Measurements from ENCODE around the gene FAM20C. TPM values are rescaled to one million over a fixed set of nuclear protein-coding genes. Genes with fewer than 3 reads are reported as not detected.
"Not testable (repeated sequence)": the region's sequence is repeated elsewhere in the genome, so short reads cannot be mapped to it uniquely, and the experiment has no call there.

FAM20C gene
- total RNA-seq, 1 donor from 2014 or later: 37.3 TPM

DNA sequence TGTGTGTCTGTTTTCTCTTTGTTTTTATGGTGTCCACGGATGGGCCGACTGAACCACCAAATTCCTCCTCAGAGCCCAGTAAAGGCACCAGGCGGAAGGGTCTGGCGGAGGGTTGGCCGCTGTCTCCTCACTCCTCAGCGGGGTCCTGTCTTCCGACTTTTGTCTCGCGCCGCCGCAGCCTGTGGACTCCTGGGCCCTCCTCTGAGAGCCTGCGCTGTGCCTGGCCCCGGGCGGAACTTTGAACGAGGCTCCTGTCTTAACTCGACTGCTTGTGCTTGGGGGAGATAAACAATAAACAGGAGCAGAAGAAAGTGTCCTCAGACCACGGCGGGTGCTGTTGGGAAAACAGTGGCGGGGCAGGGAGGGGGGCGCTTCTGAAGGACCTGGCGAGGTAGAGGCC is 2.2 kb upstream of the FAM20C start:
- DNase-seq (ENCODE audit: low read depth): no peak

DNA sequence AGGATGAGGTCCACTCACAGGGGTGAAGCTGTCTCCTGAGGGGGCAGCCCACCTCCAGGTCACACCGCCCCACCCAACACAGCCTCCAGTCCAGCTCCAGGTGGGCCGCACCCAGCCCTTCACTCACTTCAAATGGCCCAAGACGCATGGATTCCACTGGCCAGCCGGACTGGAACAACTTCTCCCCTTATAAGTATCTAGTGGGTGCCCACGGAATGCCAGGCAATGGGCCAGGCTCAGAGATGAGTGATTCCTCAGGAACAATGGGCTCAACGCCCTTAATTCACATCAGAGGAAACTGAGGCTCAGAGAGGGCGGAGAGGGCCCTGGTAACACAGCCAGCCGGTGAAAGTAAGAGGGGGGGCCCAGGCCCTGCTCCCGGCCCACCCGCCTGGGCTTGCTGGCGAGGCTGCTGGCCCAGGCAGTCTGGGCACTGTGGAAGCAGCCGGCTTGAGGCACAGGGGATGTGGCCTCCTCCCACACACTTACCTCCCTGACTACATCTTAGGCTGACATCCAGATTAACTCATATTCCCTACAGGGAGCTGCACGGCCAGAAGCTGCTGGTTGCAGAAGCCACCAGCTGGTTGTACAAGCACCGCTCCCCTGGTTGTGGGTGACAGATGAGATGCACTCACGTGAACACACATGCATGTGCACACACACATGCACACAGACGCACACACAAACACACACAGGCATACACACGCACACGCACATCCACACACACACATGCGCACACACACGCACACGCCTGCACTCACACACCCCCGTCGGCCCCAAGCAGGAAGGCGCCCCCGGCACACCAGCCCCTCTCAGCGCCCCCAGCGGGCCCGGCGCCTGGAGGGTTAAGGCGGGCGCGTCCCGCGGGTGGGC is 1.0 kb upstream of the FAM20C start:
- peak; percentile 87 for DNase-seq (ENCODE audit: low read depth)

DNA sequence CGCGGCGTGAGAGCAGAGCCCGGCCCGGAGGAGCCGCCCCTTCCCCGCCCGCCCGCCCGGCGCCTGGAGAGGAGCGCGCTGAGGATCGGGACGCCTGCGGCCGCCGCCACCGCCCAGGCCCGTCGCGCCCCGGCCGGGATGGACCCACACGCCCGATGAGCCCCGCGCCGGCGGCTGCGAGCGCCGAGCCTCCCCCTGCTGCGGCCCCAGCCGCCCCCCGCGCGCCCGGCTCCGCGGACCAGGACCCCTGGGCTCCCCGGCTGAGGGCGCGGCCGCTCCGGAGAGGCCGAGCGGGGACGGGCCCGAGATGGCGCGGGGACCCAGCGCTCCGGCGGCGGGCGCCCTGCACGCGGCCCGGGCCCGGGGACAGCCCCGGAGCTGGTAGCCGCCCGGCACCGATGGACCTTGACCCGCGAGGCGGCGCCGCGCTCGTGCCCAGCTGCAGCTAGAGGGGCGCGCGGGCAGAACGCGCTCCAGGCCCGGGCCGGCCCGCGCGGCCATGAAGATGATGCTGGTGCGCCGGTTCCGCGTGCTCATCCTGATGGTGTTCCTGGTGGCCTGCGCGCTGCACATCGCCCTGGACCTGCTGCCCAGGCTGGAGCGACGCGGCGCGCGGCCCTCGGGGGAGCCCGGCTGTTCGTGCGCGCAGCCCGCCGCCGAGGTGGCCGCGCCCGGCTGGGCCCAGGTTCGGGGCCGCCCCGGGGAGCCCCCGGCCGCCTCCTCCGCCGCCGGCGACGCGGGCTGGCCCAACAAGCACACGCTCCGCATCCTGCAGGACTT is 520 bp downstream of the FAM20C start:
- peak; percentile 34 for DNase-seq (ENCODE audit: low read depth)

DNA sequence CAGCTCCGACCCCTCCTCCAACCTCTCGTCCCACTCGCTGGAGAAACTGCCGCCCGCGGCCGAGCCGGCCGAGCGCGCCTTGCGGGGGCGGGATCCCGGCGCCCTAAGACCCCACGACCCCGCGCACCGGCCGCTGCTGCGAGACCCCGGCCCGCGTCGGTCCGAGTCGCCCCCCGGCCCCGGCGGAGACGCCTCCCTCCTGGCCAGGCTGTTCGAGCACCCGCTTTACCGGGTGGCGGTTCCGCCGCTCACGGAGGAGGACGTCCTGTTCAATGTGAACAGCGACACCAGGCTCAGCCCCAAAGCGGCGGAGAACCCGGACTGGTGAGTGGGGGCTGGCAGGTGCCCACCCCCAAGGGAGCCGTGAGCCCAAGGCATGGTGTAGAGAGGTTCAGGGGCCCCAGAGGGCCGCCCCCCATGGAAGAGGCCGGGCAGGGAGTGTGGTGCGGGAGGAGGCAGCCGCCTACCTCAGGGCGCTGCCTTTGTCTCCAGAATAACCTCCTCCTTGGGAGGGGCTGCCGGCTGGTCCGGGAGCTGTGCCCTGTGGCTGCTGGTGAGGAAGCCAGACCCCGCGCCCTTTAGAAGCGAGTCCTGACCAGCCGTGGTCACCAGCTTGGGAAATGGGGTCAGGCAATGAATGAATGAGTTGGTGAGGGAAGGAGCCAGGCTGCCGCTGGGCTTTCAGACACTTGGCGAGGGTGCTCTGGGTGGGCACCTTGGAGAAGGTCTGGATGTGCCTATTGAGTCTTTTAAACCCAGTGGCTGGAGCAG is 1.3 kb downstream of the FAM20C start:
- DNase-seq (ENCODE audit: low read depth): peak; percentile 67

DNA sequence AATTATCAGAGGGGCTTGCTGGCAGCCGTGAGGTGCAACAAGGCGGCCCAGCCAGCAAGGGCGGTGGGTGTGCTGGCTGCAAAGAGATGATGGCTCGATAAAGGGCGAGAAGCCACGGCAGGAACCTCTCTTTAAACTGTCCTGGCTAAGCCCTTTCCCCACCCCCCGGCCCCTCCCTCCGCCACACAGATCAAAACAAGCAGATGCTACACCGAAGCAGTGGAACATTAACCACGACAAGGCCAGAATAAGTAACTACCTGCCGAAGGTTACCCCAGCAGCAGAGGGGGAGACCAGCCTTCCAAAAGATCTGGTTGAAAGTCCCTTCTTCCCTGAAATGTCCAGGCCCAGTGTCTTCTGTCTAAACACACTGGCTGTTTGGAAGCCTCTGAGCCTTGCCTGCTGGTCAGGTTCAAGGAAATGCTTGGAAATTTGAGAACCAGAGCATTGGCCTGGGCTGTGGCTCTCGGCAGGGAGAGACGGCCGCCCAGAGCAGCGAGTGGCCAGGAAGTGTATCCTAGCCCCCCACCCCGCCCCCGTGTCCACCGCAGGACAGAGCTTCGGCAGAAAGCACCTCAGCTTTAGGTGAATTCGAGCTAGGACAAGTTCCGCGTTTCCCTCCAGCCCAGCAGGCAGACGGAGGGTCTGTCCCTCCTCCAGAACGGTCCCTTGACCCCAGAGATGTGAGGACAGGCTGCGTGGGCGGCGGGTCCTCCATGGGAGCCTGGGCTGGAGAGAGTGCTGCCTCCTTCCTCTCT is 2.1 kb downstream of the FAM20C start:
- DNase-seq (ENCODE audit: low read depth): peak; percentile 47

DNA sequence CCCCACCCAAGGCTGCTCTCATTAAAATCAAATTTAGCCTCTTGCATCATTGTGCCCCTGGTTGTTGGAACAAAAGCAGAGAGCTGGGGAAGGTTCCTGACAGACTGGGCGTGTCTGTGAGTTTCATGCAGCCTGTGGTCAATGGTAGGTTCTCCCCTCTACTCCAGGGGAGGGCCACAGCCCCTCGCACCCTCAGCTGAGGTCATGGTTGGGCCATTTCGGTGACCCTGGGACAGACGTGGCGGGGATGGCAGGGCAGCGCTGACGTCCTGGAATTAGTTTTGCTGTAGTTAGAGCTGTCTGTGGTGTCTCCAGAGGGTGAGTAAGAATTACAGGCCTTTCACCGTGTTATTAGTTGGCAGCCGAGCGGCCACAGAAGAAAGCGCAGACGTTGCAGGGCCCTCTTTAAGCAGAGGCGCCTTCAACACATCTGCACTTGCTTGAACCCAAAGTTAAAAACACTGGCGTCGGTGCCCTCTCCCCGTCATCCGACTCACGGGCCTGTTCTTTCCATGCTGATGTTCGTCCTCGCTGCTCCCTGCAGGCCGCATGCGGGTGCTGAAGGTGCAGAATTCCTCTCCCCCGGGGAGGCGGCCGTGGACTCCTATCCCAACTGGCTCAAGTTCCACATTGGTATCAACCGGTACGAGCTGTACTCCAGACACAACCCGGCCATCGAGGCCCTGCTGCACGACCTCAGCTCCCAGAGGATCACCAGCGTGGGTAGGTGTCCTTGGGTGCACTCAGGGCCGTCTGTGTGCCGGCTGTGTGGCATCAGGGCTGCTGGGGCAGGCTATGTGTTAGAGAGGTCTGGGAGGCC is 2.8 kb downstream of the FAM20C start:
- peak; percentile 82 for DNase-seq (ENCODE audit: low read depth)

DNA sequence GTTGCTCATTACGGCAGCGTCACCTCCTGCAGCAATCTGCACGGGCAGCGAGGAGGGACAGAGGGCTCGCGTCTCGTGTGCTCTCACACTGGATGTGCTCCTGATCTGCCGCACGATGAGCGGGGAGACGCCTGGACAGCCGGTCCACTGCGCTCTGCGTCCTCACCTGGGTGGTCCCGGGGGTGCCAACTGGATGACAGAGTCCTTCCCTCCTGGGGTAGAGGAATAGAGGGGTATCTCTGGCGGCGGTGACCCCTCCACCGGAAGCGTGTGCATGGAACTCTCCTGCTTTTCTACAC is 3.4 kb downstream of the FAM20C start:
- DNase-seq (ENCODE audit: low read depth): no peak

DNA sequence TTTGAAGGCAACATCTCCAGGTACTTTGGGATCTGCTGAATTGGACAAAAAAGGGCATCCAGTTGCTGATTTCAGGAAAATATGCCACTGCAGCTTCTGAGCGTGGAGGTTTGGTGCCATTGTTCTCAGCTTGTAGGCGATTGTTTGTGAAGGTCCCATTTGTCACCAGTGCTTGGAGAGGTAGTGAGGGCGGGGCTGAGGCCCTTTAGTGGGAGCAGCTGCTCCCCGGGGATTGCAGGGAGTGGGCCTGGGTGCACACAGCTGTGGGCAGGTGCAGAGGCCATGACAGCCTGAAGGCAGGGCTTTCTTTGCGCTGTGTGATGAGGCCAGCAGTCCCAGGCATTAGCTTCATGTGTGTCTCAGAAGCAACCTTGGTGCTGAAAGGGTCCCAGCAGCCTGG is 3.9 kb downstream of the FAM20C start:
- peak; percentile 20 for DNase-seq (ENCODE audit: low read depth)

DNA sequence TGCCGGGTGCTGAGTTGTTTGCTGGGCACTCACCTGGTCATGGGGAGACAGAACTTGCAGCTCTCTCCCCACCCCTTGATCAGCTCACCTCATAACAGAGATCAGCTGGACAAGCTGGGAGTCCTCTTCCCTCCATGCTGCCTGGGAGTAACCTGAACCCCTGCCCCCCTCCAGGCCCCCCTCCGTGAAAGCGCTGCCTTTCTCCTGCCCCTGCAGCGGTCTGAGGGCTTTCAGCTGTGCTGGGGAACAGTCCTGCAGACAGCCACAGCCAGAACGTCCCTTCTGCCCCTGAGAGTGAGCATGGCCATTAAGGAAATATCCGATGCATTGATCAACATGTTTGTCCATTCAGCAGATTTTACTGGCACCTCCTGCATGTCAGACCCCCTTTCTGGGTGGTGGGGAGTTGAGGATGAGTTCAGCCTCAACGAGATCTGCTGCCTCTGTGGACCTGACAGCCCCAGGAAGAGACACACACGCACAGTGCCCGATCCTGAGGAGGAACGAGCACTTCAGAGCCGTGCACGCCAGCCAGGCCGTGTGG is 4.5 kb downstream of the FAM20C start:
- DNase-seq (ENCODE audit: low read depth): no peak

DNA sequence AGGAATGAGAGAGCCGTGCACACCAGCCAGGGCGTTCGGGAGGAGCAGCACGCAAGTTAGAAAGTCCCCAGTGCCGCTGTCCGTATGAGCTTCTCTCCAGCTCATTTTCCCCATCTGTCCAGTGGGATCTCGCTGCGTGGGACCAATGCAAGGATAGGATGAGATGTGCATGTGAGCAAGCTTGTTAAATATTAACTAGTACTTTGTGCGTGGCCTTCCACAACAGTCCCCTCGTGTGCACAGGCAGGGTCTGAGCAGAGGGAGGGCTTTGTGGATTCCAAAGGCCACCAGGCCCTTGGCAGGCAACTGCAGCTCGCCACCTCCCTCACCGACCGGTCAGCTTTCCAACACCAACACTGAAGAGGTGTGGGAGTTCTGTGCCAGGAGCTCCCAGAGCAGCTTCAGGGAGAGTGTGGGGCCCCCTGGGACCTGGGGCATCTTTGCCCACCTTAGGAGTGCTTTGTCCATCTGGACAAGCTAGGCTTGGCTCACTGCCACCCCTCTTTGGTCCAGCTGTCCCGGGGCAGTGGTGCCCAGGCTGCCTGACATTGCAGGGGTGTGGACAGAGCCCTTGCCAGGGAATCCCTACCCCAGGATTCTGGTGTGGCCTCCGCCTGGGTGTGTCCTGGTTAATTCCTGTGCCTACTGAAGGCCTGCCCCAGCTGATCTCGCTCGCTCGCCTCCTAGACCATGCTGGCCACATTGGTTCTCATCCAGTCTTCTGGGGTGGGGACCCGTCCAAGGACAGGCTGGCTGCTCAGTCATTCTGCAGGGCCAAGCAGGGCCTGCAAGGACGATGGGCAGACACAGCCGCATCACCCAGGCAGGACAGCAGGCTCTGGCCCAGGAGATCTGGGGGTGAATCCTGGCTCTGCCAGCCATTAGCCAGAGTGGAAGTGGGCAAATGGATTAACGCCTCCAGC is 5.3 kb downstream of the FAM20C start:
- DNase-seq (ENCODE audit: low read depth): peak; percentile 91

DNA sequence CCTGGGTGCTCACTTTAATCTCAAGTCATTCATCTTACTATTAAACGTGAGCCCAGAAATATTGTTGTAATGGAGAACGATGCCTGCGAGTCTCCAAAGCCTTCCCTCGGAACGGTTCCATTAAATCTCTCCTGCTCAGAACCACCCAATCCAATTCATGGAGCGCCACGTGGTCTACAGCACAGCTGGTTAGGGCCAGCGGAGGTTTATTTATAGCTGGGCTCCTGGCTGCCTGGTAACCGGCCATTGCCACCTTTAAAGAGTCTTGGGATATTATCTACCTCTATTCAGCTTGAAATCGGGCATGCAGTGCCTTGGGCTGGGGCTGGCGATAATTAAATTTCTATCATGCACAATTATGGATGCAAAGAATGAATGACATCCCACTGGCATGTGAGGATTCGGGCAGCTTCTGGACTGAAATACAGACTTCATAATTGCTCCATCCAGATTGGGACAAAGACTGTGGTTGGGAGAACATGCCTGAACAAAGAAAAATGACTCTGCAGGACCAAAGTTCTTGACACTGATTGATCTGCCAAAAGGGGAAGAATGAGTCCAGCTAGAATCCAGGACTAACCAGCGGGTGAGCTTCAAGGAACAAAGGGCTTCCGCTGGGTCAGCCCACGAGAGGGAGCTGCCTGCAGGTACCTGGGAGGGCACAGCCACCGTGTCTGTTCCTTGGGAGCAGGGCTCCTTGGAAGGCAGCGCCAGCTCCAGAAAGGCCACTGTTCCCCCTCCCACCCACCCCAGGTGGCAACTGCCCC is 7.3 kb downstream of the FAM20C start:
- peak; percentile 51 for DNase-seq (ENCODE audit: low read depth)

DNA sequence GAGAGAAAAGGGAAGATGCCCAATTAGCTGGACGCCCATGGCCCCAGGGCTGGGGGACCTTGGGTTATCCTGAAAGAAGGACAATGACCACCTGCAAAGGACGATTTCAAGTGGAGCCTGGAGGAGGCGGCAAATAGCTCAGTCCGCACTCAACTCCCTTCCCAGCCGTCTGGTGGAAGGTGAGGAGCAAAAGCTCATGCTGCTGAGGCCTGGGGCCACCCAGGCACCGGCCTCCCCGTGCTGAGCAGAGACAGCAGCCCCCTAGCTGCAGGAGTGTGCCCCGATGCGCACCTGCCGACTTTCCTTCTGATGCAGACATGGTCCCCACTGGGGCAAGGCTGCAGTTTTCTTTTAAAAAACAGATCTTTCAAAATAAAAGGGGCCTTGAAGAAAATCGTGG is 7.9 kb downstream of the FAM20C start:
- no peak for DNase-seq (ENCODE audit: low read depth)

DNA sequence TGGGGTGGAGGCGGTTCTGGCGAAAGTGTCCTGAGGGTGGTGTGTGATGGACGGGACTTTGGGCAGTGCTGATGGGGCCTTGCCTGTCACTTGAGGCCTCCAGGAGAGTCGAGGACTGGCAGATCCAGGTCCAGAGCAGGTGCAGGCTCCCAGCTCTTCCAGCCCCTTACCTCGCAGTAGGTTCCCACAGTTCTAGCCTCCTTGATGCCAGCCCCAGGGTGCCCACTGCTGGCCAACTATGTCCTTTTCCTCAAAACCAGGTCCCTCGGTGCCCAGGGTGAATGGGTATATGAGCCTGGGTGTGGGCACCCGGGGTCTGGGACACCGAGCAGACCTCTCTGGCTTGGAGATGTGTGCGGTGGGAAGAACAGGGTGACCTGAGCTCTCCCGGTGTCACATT is 8.3 kb downstream of the FAM20C start:
- DNase-seq (ENCODE audit: low read depth): no peak

DNA sequence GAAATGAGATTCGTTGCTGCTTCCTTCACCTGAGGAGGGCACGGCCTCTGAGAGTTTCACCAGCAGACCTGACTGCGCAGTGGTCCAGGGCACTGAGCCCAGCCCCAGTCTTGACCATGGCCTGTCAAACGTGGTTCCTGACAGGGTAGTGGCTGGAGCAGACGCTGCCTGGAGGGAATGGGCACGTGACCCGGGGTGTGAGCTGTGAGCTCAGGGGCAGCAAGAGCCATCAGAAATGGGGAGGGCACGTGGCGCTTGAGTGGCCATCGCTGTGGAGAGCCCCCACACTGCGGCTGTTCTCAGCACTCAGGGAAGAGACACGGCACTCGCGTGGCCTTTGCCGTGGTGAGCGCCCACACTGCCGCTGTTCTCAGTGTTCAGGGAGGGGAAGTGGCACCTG is 12.0 kb downstream of the FAM20C start:
- DNase-seq (ENCODE audit: low read depth): no peak

DNA sequence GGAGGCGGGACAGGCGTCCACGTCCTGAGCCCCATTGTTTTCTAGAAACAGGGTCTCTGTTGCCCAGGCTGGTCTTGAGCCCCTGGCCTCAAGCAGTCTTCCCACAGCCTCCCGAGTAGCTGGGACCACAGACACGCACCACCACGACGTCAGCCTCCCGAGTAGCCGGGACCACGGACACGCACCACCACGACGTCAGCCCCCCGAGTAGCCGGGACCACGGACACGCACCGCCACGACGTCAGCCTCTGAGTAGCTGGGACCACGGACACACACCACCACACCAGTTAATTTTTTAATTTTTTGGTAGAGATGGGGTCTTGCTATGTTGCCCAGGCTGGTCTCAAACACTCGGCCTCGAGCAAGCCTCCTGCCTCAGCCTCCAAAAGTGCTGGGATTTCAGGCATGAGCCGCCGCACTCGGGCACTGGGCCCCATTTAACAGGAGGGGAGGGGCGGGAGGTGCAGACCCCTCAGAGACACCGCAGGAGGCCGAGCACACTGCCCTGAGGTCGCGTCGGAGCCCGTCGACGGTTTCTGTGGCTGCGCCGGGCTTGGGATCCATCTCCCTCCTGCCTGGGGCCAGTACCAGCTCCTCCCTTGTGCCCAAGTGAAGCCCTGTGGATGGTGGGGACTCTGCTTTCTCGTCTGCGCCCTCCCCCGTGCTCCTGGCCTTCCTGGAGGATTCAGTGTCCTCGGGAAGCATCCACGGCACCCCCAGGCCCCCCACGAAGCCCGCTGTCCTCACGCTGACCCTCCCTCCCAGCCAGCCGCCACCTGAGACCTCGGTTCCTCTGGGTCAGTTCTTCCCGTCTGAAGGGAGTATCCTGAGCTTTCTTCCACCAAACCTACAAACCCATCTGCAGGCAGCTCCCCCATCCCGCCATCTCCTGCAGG is 13.0 kb downstream of the FAM20C start:
- DNase-seq (ENCODE audit: low read depth): no peak

DNA sequence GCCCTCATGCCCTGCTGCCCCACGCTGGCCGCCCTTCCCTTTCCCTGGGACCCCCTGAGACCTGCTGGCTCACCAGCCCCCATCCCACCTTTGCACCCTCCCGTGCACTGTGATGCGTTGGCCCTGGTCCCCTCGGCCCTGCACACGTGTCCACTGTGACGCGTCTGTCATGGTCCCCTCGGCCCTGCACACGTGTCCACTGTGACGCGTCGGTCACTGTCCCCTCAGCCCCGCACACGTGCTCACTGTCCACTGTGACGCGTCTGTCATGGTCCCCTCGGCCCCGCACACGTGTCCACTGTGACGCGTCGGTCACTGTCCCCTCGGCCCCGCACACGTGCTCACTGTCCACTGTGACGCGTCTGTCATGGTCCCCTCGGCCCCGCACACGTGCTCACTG is 14.0 kb downstream of the FAM20C start:
- not testable (repeated sequence) for DNase-seq (ENCODE audit: low read depth)

All from myocyte (in vitro differentiated cells).